ENCODE measurements around the gene LRRC58.

LRRC58 gene

DNA sequence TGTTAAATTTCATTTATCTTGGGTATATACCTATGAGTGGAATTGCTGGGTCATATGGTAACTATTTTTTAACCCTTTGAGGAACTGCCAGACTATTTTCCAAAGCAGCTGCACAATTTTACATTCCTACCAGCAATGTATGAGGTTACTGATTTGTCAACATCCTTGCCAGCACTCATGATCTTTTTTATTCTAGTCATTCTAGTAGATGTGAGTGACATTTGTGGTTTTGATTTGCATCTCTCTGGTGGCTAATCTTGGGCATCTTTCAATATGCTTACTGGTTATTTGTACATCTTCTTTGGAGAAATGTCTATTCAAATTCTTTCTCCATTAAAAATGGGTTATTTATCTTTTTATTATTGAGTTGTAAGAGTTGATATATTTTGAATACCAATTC lies 21.3 kb upstream of the LRRC58 start:
- H3K9me3 ChIP-seq (ENCODE audit: low read depth, low read length), result no peaks in the 10 kb centered on the region
- DNase-seq (ENCODE audit: low read depth, low spot score), result no peak

DNA sequence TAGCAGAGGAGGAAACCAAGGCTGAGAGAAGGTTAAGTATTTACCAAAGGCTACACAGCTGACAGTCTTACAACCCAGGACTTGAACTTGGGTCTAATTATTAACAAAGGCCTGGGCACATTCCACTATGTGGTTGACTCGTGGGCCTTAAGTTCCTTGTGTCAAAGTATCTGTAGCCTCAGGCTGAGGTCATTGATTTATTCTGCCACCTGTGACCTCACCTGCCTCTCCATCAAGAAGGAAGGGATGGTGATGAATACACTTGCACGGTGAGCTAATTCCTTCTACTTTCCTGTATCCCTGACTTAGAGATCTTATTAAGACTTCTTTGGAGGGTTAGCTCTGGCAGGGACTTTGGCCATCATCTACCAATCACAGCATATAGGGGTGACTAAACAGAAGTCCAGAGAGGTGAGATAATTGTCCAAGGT lies 19.9 kb upstream of the LRRC58 start:
- H3K4me3 ChIP-seq, result no peak overlapping the region
- no peak overlapping the region for H3K9ac ChIP-seq (ENCODE audit: insufficient read length)
- TF ChIP-seq FOXP2 (optimal IDR thresholded peaks at IDR 0.05; ENCODE audit: control extremely low read depth, extremely low read length, insufficient read depth) (no peak), EZH2 (IDR thresholded peaks at IDR 0.05) (no peak), POLR2AphosphoS5 (IDR thresholded peaks at IDR 0.05; ENCODE audit: borderline replicate concordance, low read depth, low read length) (no peak)
- H3K27ac ChIP-seq, result no peak overlapping the region
- H3K36me3 ChIP-seq (ENCODE audit: insufficient read depth, low read length), result no peaks in the 10 kb centered on the region
- DNase-seq (ENCODE audit: low read depth, low spot score), result no peak
- H3K9me3 ChIP-seq (ENCODE audit: low read depth, low read length), result no peaks in the 10 kb centered on the region

More for the DNA sequence above, 21.3 kb upstream of the LRRC58 start:
- Histone ChIP-seq H3K36me3 (ENCODE audit: insufficient read depth, low read length) (no peaks in the 10 kb centered on the region), H3K9ac (ENCODE audit: insufficient read length) (no peak overlapping the region), H3K27ac (no peak overlapping the region), H3K4me3 (no peak overlapping the region)
- no peak for TF ChIP-seq POLR2AphosphoS5 (IDR thresholded peaks at IDR 0.05; ENCODE audit: borderline replicate concordance, low read depth, low read length)
- TF ChIP-seq EZH2 (IDR thresholded peaks at IDR 0.05), result no peak
- no peak for TF ChIP-seq FOXP2 (optimal IDR thresholded peaks at IDR 0.05; ENCODE audit: control extremely low read depth, extremely low read length, insufficient read depth)

DNA sequence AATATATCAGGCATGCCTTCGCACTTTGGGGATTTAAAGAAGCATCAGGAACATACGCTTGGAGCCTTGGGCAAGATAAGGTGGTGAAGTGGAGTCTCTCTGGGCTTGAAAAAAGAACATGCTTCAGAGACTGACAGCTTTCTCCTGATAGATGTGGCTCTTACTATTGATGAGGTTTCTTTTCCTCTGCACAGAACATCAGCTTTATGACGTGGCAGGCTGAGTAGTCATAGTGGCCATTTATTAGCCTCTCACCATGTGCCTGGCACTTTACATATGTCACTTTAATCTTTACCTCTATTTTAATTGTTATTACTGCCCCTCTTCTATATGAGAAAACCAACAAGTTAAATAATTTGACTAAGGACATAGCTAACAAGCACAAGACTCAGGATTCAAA lies 19.0 kb upstream of the LRRC58 start:
- Histone ChIP-seq H3K9me3 (ENCODE audit: low read depth, low read length) (no peaks in the 10 kb centered on the region), H3K27ac (no peak overlapping the region), H3K36me3 (ENCODE audit: insufficient read depth, low read length) (no peaks in the 10 kb centered on the region), H3K4me3 (no peak overlapping the region), H3K9ac (ENCODE audit: insufficient read length) (no peak overlapping the region)
- TF ChIP-seq EZH2 (IDR thresholded peaks at IDR 0.05), result no peak
- no peak for DNase-seq (ENCODE audit: low read depth, low spot score)

DNA sequence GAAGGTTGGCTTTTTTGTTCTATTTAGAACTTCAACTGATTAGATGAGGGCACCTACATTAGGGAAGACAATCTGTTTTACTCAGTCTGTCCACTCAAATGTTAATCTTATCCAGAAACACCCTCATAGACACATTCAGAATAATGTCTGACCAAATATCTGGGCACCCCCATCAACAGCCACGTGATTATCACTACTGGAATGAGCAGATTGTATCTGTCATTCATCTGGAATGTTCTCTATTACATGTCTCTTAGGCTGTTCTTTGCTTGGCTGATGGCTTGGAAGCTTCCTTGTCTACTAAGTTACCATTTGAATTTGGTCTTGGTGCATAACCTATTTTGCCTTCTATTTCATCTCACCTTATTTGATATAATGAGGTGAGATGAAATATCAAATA lies 15.7 kb upstream of the LRRC58 start:
- DNase-seq (ENCODE audit: low read depth, low spot score), result no peak
- Histone ChIP-seq H3K4me3 (no peak overlapping the region), H3K27ac (no peak overlapping the region), H3K9ac (ENCODE audit: insufficient read length) (no peak overlapping the region), H3K9me3 (ENCODE audit: low read depth, low read length) (no peaks in the 10 kb centered on the region), H3K36me3 (ENCODE audit: insufficient read depth, low read length) (no peaks in the 10 kb centered on the region)
- no peak for TF ChIP-seq POLR2AphosphoS5 (IDR thresholded peaks at IDR 0.05; ENCODE audit: borderline replicate concordance, low read depth, low read length)
- TF ChIP-seq FOXP2 (optimal IDR thresholded peaks at IDR 0.05; ENCODE audit: control extremely low read depth, extremely low read length, insufficient read depth), result no peak
- TF ChIP-seq EZH2 (IDR thresholded peaks at IDR 0.05), result no peak

GRCh38 chr3:120364101-120364500 lies 14.9 kb upstream of the LRRC58 start:
- Histone ChIP-seq H3K9ac (ENCODE audit: insufficient read length) (no peak overlapping the region), H3K27ac (no peak overlapping the region), H3K9me3 (ENCODE audit: low read depth, low read length) (no peaks in the 10 kb centered on the region), H3K4me3 (no peak overlapping the region), H3K36me3 (ENCODE audit: insufficient read depth, low read length) (no peaks in the 10 kb centered on the region)
- TF ChIP-seq EZH2 (IDR thresholded peaks at IDR 0.05) (no peak), FOXP2 (optimal IDR thresholded peaks at IDR 0.05; ENCODE audit: control extremely low read depth, extremely low read length, insufficient read depth) (no peak), POLR2AphosphoS5 (IDR thresholded peaks at IDR 0.05; ENCODE audit: borderline replicate concordance, low read depth, low read length) (no peak)
- DNase-seq (ENCODE audit: low read depth, low spot score), result no peak

DNA sequence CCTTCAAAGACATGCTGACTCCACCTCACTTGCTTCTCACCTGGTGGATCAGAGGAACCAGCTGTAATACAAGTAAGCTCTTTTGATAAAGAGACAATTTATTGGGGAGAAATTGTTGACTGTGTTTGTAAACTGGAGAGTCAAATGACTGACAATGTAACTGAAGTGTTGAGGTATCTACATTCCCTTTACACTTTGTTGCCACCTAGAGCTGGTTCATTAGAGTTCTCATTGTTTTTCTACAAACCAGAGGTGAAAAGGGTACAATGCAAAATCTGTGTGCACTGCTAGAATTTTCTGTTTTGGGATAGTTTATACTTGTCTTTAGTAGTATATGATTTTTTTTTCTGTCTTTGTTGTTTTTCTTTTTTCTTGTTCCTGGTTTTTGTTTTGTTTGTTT lies 8.7 kb upstream of the LRRC58 start:
- no peaks in the 10 kb centered on the region for H3K9me3 ChIP-seq (ENCODE audit: low read depth, low read length)
- H3K27ac ChIP-seq, result no peak overlapping the region
- H3K9ac ChIP-seq (ENCODE audit: insufficient read length), result no peak overlapping the region
- no peak for TF ChIP-seq EZH2 (IDR thresholded peaks at IDR 0.05)
- TF ChIP-seq POLR2AphosphoS5 (IDR thresholded peaks at IDR 0.05; ENCODE audit: borderline replicate concordance, low read depth, low read length), result no peak
- no peak for TF ChIP-seq FOXP2 (optimal IDR thresholded peaks at IDR 0.05; ENCODE audit: control extremely low read depth, extremely low read length, insufficient read depth)
- no peak for DNase-seq (ENCODE audit: low read depth, low spot score)
- H3K36me3 ChIP-seq (ENCODE audit: insufficient read depth, low read length), result no peaks in the 10 kb centered on the region
- no peak overlapping the region for H3K4me3 ChIP-seq

DNA sequence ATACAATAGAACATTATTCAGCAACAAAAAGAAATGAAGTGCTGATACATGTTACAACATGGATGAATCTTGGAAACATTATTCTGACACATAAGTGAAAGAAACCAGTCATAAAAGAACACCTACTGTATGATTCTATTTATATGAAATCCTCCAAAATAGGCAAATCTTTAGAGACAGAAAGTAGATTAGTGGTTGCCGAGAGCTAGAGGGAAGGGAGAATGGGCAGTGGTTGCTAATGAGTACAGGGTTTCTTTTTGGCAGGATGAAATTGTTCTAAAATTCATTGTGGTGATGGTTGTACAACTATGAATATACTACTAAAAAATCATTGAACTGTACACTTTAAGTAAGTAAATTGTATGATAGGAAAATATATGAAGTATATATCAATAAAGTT lies 6.3 kb upstream of the LRRC58 start:
- TF ChIP-seq FOXP2 (optimal IDR thresholded peaks at IDR 0.05; ENCODE audit: control extremely low read depth, extremely low read length, insufficient read depth) (no peak), EZH2 (IDR thresholded peaks at IDR 0.05) (no peak), POLR2AphosphoS5 (IDR thresholded peaks at IDR 0.05; ENCODE audit: borderline replicate concordance, low read depth, low read length) (no peak)
- Histone ChIP-seq H3K9ac (ENCODE audit: insufficient read length) (no peak overlapping the region), H3K9me3 (ENCODE audit: low read depth, low read length) (no peaks in the 10 kb centered on the region), H3K27ac (no peak overlapping the region), H3K36me3 (ENCODE audit: insufficient read depth, low read length) (no peaks in the 10 kb centered on the region), H3K4me3 (no peak overlapping the region)
- DNase-seq (ENCODE audit: low read depth, low spot score), result no peak

GRCh38 chr3:120353463-120353862 lies 4.3 kb upstream of the LRRC58 start:
- no peaks in the 10 kb centered on the region for H3K9me3 ChIP-seq (ENCODE audit: low read depth, low read length)
- no peaks in the 10 kb centered on the region for H3K36me3 ChIP-seq (ENCODE audit: insufficient read depth, low read length)
- H3K4me3 ChIP-seq, result no peak overlapping the region
- no peak overlapping the region for H3K27ac ChIP-seq
- no peak for DNase-seq (ENCODE audit: low read depth, low spot score)
- no peak overlapping the region for H3K9ac ChIP-seq (ENCODE audit: insufficient read length)
- TF ChIP-seq POLR2AphosphoS5 (IDR thresholded peaks at IDR 0.05; ENCODE audit: borderline replicate concordance, low read depth, low read length) (no peak), EZH2 (IDR thresholded peaks at IDR 0.05) (no peak), FOXP2 (optimal IDR thresholded peaks at IDR 0.05; ENCODE audit: control extremely low read depth, extremely low read length, insufficient read depth) (no peak)

GRCh38 chr3:120352017-120352416 lies 2.9 kb upstream of the LRRC58 start:
- Histone ChIP-seq H3K9ac (ENCODE audit: insufficient read length) (no peak overlapping the region), H3K36me3 (ENCODE audit: insufficient read depth, low read length) (peaks cover under 1% of the 10 kb centered on the region), H3K9me3 (ENCODE audit: low read depth, low read length) (no peaks in the 10 kb centered on the region), H3K4me3 (no peak overlapping the region), H3K27ac (no peak overlapping the region)
- TF ChIP-seq FOXP2 (optimal IDR thresholded peaks at IDR 0.05; ENCODE audit: control extremely low read depth, extremely low read length, insufficient read depth) (no peak), POLR2AphosphoS5 (IDR thresholded peaks at IDR 0.05; ENCODE audit: borderline replicate concordance, low read depth, low read length) (no peak), EZH2 (IDR thresholded peaks at IDR 0.05) (no peak)
- DNase-seq (ENCODE audit: low read depth, low spot score), result no peak

All from SK-N-MC (cell line).